Mesenchymal stem cell (in vitro differentiated cells and primary cell): ENCODE results near the gene OBI1.
A peak's percentile ranks its signal among the peaks of the same experiment; 100 is the strongest.

ENCODE experiments used
- DNase-seq: peaks from one replicate; pipeline ENCODE4 v3.0.0-alpha.2; 2013
- H2AFZ ChIP-seq: one replicate; pipeline ENCODE4 v1.6.1; 2013; ENCODE audit warnings: low read depth, mild to moderate bottlenecking, control low read depth, inconsistent platforms, low read length, moderate library complexity
- H2AK5ac ChIP-seq: 2 replicates; pipeline ENCODE4 v1.6.1; 2013; ENCODE audit warnings: low read length, moderate library complexity, mild to moderate bottlenecking, inconsistent platforms; ENCODE audit not compliant: severe bottlenecking
- H2BK120ac ChIP-seq: one replicate; pipeline ENCODE4 v1.6.1; 2013; ENCODE audit warnings: low read depth, mild to moderate bottlenecking, inconsistent platforms, low read length, moderate library complexity
- H2BK12ac ChIP-seq, 2 experiments: one replicate each; pipeline ENCODE4 v1.6.1; 2013; ENCODE audit warnings: inconsistent platforms in 2 of 2, low read length in 2 of 2, mild to moderate bottlenecking in 2 of 2, moderate library complexity in 2 of 2, control low read depth in 1 of 2
- H2BK15ac ChIP-seq: one replicate; pipeline ENCODE4 v1.6.1; 2013; ENCODE audit warnings: mild to moderate bottlenecking, low read depth, inconsistent platforms; ENCODE audit not compliant: poor library complexity, severe bottlenecking
- H2BK5ac ChIP-seq: 2 replicates; pipeline ENCODE4 v1.6.1; 2013; ENCODE audit warnings: low read depth, mild to moderate bottlenecking, low read length, control low read depth, inconsistent platforms; ENCODE audit not compliant: poor library complexity, severe bottlenecking
- H3K14ac ChIP-seq, 2 experiments: one replicate each; pipeline ENCODE4 v1.6.1; 2013; ENCODE audit warnings: inconsistent platforms in 2 of 2, low read length in 2 of 2, control low read depth in 1 of 2, mild to moderate bottlenecking in 1 of 2, moderate library complexity in 1 of 2
- H3K18ac ChIP-seq, 2 experiments: one replicate each; pipeline ENCODE4 v1.6.1; 2013; ENCODE audit warnings: inconsistent platforms in 2 of 2, low read length in 2 of 2, control low read depth in 1 of 2, low read depth in 1 of 2, mild to moderate bottlenecking in 1 of 2
- H3K23ac ChIP-seq, 2 experiments: one replicate each; pipeline ENCODE4 v1.6.1; 2013; ENCODE audit warnings: inconsistent platforms in 2 of 2, low read length in 2 of 2, mild to moderate bottlenecking in 2 of 2, moderate library complexity in 2 of 2, control low read depth in 1 of 2
- H3K27ac ChIP-seq: 2 replicates; pipeline ENCODE4 v1.5.1; 2013; ENCODE audit warnings: mild to moderate bottlenecking, moderate library complexity, low read length, control low read depth, inconsistent platforms; ENCODE audit not compliant: poor library complexity, severe bottlenecking
- H3K27me3 ChIP-seq, 2 experiments: 2 replicates each; pipeline versions ENCODE4 v1.6.1 to v1.7.0; 2013; ENCODE audit warnings: low read length in 2 of 2, mild to moderate bottlenecking in 2 of 2, moderate library complexity in 2 of 2, control low read depth in 1 of 2, inconsistent platforms in 1 of 2; ENCODE audit not compliant: control insufficient read depth in 1 of 2, insufficient read depth in 1 of 2
- H3K36me3 ChIP-seq, 2 experiments: 2 replicates each; pipeline versions ENCODE4 v1.6.1 to v1.7.0; 2013; ENCODE audit warnings: low read length in 2 of 2, control low read depth in 1 of 2, inconsistent platforms in 1 of 2, low read depth in 1 of 2, mild to moderate bottlenecking in 1 of 2; ENCODE audit not compliant: insufficient read depth in 2 of 2, control insufficient read depth in 1 of 2
- H3K4ac ChIP-seq, 2 experiments: one replicate each; pipeline ENCODE4 v1.6.1; 2013; ENCODE audit warnings: inconsistent platforms in 2 of 2, low read length in 2 of 2, mild to moderate bottlenecking in 2 of 2, moderate library complexity in 2 of 2, control low read depth in 1 of 2, low read depth in 1 of 2
- H3K4me1 ChIP-seq: 2 replicates; pipeline ENCODE4 v1.6.1; 2013; ENCODE audit warnings: low read depth, low read length, control low read depth; ENCODE audit not compliant: control insufficient read depth, insufficient read depth
- H3K4me2 ChIP-seq: 2 replicates; pipeline ENCODE4 v1.6.1; 2013; ENCODE audit warnings: low read length, mild to moderate bottlenecking, inconsistent platforms; ENCODE audit not compliant: poor library complexity, severe bottlenecking
- H3K4me3 ChIP-seq, 2 experiments: 2 replicates each; pipeline versions ENCODE4 v1.5.1 to v1.7.0; 2013; ENCODE audit warnings: low read length in 2 of 2, mild to moderate bottlenecking in 2 of 2, control low read depth in 1 of 2, low read depth in 1 of 2; ENCODE audit not compliant: insufficient read depth in 1 of 2
- H3K79me1 ChIP-seq: replicated peaks from 2 replicates; pipeline ENCODE4 v1.6.1; 2013; ENCODE audit warnings: mild to moderate bottlenecking, control low read depth, low read length, inconsistent platforms; ENCODE audit not compliant: poor library complexity, severe bottlenecking
- H3K9ac ChIP-seq: 2 replicates; pipeline ENCODE4 v1.7.0; 2013; ENCODE audit warnings: mild to moderate bottlenecking, low read length, moderate library complexity
- H3K9me3 ChIP-seq: 2 replicates; pipeline ENCODE4 v1.7.0; 2013; ENCODE audit warnings: mild to moderate bottlenecking, low read length; ENCODE audit not compliant: control insufficient read depth
- H4K8ac ChIP-seq: one replicate; pipeline ENCODE4 v1.6.1; 2013; ENCODE audit warnings: inconsistent platforms, mild to moderate bottlenecking, low read length, moderate library complexity
- H4K91ac ChIP-seq: one replicate; pipeline ENCODE4 v1.6.1; 2013; ENCODE audit warnings: mild to moderate bottlenecking, low read length, inconsistent platforms
- WGBS: methylation state at CpG from one replicate; pipeline ENCODE4 v1.1.7; 2013; ENCODE audit warnings: mixed read lengths; 5-methylcytosine and 5-hydroxymethylcytosine counted together

The OBI1 gene

GRCh38 chr13:78610381-78610883 lies 48.5 kb downstream of the OBI1 start:
- Histone ChIP-seq H4K8ac (no peak overlapping the region), H3K4ac (no peak overlapping the region), H3K27me3 (peaks cover 49 to 67% of the 10 kb centered on the region in 2 experiments), H3K23ac (no peak overlapping the region), H3K36me3 (peaks cover 0 to 10% of the 10 kb centered on the region in 2 experiments), H3K9ac (no peak overlapping the region), H3K9me3 (no peaks in the 10 kb centered on the region), H2BK5ac (no peak overlapping the region), H2AFZ (no peak overlapping the region), H3K14ac (no peak overlapping the region), H2BK120ac (no peak overlapping the region), H3K4me1 (peaks cover 22% of the 10 kb centered on the region), H3K27ac (no peak overlapping the region), H2BK12ac (no peak overlapping the region), H2AK5ac (no peak overlapping the region), H4K91ac (no peak overlapping the region), H3K4me3 (no peak overlapping the region), H3K79me1 (no peaks in the 10 kb centered on the region), H2BK15ac (no peak overlapping the region), H3K4me2 (no peak overlapping the region), H3K18ac (no peak overlapping the region)
- 53% methylated on average over 3 of the region's 4 CpGs for WGBS
- no peak for DNase-seq

- Histone ChIP-seq H2BK120ac (no peak overlapping the region), H3K79me1 (no peaks in the 10 kb centered on the region), H3K4me3 (peak overlapping the region; percentile 18 to 77), H3K14ac (peak overlapping the region in 1 of 2 experiments; percentile 1), H2BK5ac (no peak overlapping the region), H3K9ac (peak overlapping the region; percentile 54), H3K27me3 (peaks cover 57 to 75% of the 10 kb centered on the region in 2 experiments), H3K23ac (no peak overlapping the region), H4K8ac (no peak overlapping the region), H3K27ac (no peak overlapping the region), H3K36me3 (peaks cover 0 to 5% of the 10 kb centered on the region in 2 experiments), H2BK15ac (no peak overlapping the region), H3K9me3 (no peaks in the 10 kb centered on the region), H3K4me1 (peaks cover 22% of the 10 kb centered on the region), H3K18ac (no peak overlapping the region), H2BK12ac (no peak overlapping the region), H2AK5ac (no peak overlapping the region), H2AFZ (no peak overlapping the region), H4K91ac (no peak overlapping the region), H3K4me2 (peak overlapping the region; percentile 97), H3K4ac (no peak overlapping the region)
- 10% methylated on average over 31 of the region's 33 CpGs for WGBS
- no peak for DNase-seq
Measured at GRCh38 chr13:78609464-78610205, 49.3 kb downstream of the OBI1 start.

- no peak overlapping the region for H2BK120ac ChIP-seq
- H3K4me1 ChIP-seq: peaks cover 22% of the 10 kb centered on the region
- H2BK5ac ChIP-seq: no peak overlapping the region
- H2AFZ ChIP-seq: no peak overlapping the region
- H3K36me3 ChIP-seq: no peaks in the 10 kb centered on the region
- H3K9me3 ChIP-seq: no peaks in the 10 kb centered on the region
- H3K23ac ChIP-seq: peak overlapping the region in 1 of 2 experiments; percentile 14
- H3K14ac ChIP-seq: no peak overlapping the region
- no peak overlapping the region for H4K91ac ChIP-seq
- no peak overlapping the region for H3K18ac ChIP-seq
- peak overlapping the region; percentile 18 to 77 for H3K4me3 ChIP-seq
- peaks cover 65 to 82% of the 10 kb centered on the region in 2 experiments for H3K27me3 ChIP-seq
- H3K27ac ChIP-seq: no peak overlapping the region
- no peaks in the 10 kb centered on the region for H3K79me1 ChIP-seq
- H3K9ac ChIP-seq: peak overlapping the region; percentile 54
- no peak overlapping the region for H2AK5ac ChIP-seq
- H2BK12ac ChIP-seq: no peak overlapping the region
- DNase-seq: no peak
- under 1% methylated on average over 39 of the region's 54 CpGs for WGBS
- no peak overlapping the region for H3K4ac ChIP-seq
- H2BK15ac ChIP-seq: no peak overlapping the region
- H3K4me2 ChIP-seq: peak overlapping the region; percentile 97
- no peak overlapping the region for H4K8ac ChIP-seq
Measured at GRCh38 chr13:78608688-78609463, 50.1 kb downstream of the OBI1 start.

GRCh38 chr13:78608252-78608687 lies 50.7 kb downstream of the OBI1 start:
- Histone ChIP-seq H2AK5ac (no peak overlapping the region), H3K4me3 (peak overlapping the region in 1 of 2 experiments; percentile 77), H2BK120ac (no peak overlapping the region), H3K9ac (no peak overlapping the region), H3K4me1 (peaks cover 27% of the 10 kb centered on the region), H2AFZ (no peak overlapping the region), H2BK12ac (no peak overlapping the region), H3K36me3 (no peaks in the 10 kb centered on the region), H4K91ac (no peak overlapping the region), H3K79me1 (no peaks in the 10 kb centered on the region), H4K8ac (no peak overlapping the region), H3K23ac (peak overlapping the region in 1 of 2 experiments; percentile 75), H2BK15ac (no peak overlapping the region), H3K4ac (no peak overlapping the region), H3K27me3 (peaks cover 71 to 88% of the 10 kb centered on the region in 2 experiments), H3K18ac (no peak overlapping the region), H3K27ac (no peak overlapping the region), H3K4me2 (no peak overlapping the region), H3K14ac (no peak overlapping the region), H2BK5ac (no peak overlapping the region), H3K9me3 (no peaks in the 10 kb centered on the region)
- no peak for DNase-seq
- 6% methylated on average over 15 of the region's 15 CpGs for WGBS
